COR-L47 (cell line): ENCODE results near the gene KDF1.
A peak's percentile ranks its signal among the peaks of the same experiment; 100 is the strongest.

Experiments used
- DNase-seq: peaks from one replicate; lab custom pipeline; 2025; lab: John Stamatoyannopoulos, UW

Gene KDF1

DNA sequence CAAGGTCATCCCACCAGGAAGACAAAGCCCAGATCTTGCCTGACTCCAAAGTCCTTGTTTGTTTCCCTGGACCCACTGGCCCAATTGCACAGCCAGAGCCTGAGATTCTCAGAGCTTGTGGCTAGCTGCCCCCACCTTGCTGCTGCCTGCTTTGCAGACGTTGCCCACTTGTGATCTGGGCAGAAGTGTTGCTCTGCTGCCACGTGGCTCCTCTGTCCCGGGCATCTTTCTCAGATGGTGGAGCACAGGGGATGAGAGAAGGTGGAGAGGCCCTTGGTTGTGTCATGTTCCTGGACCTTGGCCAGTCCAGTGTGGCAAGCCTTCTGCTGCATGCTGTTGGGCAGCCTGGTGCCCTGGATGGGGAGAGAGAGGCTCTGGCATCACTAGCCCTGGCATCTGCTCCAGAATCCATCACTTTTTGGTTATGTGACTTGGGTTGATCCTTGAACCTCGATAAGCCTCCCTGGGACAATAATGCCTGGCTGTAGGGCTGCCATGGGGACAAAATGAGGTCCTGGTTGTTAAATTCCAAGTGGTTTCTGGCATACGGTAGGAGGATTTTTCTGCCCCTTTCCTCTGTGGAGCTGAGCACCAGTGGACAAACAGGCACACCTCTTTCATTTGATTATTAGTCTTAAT lies 44.9 kb downstream of the KDF1 start:
- no peak for DNase-seq

DNA sequence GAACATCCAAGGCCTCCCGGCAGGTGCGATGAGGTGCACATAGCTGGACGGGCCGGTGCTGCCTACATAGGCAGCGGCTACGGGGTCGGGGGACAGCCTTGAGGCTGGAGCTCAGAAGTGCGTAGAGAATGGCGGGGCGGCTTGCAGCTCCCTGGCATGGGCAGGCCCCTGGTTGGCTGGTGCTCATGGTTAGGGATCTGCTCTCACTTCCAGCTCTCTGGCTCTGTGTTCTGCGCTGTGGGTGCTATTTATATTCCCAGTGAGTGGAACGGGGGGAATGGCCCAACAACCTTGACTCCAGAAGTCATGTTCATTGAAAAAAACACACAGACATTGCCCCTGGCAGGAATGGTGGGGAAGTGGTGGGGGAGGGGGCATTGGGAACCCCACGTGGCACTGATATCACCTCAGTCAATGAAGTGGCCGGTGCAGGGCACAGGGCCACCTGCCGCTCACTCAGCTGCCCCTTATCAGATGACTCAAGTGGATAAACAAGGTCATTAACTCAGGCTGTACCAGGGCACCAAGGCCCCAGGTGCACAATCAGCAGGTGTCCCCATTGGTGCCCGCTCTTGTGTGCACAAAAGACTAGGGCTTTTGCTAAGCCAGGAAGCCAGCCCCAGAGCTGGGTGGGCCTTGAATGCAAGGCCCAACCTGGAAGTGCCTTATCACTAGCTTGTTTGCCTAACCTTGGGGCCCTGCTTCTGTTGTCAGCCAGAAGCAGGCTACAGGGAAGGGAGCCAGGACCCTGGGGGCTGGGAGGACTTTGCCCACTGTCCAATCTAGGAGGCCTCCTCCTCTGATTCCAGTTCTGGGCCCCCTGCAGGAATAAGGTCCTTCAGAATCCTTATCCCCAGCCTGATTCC lies 46.3 kb downstream of the KDF1 start, which contains the start of gene NR0B2:
NR0B2 (minus strand) TSS at position 222 of the 866 bp plus-strand sequence; CDS start at position 187, 35 bp downstream.
- DNase-seq, result peak; percentile 78

DNA sequence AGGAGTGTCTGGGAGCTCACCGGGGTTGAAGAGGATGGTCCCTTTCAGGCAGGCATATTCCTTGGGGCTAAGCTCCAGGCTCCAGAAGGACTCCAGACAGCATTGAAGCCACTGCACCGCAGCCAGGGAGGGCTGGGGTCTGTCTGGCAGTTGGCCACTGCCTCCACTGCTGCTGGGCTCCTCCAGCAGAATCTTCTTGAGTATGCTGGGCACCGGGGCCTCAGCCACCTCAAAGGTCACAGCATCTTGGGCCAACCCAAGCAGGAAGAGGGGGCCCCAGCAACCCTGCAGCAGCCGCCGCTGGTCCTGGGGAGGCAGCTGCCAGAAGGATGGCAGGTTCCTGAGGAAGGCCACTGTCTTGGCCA lies 46.9 kb downstream of the KDF1 start:
- no peak for DNase-seq

GRCh38 chr1:26912147-26912490 lies 48.1 kb downstream of the KDF1 start:
- no peak for DNase-seq

DNA sequence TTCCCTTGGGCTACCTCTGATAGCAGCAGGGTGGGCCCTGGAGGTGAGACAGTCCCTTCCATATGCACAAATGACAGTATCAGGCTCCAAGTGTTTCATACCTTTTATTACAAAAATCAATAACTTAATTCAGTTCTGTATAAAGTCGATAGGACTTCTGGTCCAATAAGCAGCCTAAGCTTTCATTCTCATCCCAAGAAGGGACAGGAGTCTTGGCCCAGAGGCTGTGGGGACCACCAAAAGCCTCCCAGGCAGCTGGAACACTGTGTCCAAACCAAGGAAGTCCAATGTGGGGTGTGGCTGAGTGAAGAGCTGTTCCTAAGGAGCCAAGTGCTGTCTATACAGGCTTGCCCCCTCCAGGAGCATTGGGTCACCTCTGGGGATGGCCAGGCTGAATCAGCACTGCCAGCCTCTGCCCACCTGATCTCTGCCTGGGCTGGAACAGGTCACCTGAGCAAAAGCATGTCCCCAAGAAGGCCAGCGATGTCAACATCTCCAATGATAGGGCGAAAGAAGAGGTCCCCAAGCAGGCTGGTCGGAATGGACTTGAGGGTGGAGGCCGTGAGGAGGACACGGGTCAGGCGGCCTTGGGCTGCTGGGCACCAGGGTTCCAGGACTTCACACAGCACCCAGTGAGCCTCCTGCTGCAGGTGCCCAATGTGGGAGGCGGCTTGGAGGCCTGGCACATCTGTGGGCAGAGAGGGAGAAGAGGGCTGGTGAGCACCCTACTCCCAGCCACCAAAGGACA lies 48.7 kb downstream of the KDF1 start:
- no peak for DNase-seq

DNA sequence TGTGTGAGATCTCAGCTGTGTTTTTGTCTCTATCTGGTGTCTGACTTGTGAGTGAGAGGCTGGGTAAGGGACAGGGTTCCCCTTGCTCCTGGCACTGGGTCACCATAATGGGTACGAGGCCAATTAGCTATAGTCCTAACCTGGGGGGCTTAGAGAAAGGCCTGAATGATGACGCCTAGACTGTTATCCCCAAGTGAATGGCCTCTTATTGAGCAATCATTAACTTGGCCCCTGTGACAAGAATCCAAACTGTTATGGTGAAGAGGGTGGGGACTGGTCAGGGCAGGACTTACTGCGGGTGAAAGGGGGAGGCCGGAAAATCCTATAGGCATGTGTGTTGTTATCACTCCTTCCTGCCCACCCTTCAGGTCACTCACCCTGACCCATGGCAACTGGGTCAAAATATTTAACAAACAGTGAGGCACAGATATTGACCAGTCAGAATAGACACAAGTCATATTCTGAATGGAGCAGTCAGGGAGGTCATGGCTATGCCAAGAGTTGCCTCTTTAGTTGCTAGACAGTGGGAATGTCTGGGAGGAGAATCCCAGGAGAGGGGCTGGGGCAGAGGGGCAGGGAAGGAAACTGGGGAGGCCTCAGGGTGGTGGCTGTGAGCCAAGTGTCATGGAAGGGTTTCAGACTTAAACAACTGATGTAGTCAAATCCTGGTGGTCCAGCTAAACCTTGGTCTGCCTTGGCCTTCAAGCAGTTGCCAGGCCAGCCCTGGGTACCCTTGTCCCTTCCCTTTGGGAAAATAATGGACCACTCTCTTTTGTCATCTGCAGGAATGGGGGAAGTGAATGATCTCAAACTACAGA lies 49.7 kb downstream of the KDF1 start:
- DNase-seq, result no peak

DNA sequence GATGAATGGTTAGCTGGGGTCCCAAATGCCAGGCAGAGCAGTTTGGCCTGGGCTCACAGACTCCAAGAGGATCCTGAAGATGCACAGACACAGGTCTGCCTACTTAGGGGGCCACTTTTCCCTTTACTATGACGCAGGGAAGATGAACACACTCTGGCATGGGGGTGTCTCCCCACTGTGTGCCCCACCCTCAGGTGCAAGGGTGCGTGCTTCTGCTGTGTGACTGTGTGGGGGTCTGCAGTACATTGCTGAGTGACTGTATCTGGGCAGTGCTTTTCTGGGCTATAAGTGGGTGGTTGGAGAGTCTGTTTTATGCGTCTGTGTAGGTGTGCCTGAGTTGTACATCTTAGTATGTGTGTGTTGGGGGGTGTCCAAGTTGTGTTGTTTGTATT lies 50.3 kb downstream of the KDF1 start:
- DNase-seq, result no peak

DNA sequence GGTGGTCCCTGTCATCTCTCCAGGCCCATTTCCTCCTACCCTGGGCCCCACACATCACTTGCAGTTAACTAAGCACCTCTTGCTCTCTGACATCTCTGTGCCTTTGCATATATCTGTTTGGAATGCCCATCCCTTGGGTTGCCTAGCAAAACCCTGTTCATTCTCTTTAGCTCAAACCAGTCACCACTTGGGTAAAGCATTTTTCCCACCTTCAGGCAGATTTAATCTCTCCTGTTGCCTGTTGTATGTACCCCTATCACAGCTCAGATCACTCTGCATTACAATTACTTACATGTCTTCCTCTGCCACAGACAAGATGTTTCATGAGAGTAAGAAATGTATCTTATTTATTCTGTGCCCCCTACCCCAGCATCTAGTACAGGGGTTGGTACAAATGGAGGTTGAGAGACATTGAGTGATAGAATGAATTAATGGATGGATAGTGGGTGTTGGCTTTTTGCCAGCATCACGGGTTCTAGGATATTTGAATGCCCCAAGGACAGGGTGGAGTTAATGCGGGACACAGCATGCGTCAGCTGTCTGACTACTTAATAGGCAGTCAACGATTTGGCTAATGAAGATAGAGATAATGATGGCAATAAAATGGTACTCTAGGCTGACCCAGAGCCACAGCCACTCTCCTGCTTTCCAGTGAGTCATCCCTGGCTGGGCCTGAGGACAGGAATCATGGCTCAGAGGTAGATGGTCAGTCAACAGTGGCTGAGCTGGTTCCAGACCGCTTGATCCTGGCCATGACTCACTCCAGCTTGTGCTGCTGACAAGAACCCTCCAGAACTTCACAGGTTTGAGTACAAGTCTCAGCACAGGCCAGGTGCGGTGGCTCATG lies 53.0 kb downstream of the KDF1 start:
- no peak for DNase-seq

DNA sequence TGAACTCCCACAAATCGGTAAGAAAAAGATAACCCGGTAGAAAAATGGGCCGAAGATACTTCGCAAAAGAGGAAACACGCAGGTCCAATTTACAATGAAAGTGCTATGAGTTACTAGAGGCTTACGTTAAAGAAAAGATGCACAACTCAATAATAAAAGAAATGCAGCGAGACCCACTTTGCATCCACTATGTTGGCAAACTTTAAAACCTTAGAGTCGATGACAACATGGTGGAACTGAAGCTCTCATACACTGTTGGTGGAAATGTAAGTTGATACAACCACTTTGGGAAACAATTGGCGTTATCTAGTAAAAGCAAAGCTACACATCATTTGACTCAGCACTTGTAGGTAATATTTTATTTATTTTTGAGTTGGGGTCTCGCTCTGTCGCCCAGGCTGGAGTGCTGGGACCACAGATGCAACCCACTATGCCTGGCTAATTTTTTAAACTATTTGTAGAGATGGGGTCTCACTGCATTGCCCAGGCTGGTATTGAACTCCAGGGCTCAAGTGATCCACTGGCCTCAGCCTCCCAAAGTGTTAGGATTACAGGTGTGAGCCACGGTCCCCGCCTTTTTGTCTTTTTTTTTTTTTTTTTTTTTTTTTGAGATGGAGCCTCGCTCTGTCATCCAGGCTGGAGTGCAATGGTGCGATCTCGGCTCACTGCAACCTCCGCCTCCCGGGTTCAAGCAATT lies 59.3 kb downstream of the KDF1 start:
- no peak for DNase-seq

DNA sequence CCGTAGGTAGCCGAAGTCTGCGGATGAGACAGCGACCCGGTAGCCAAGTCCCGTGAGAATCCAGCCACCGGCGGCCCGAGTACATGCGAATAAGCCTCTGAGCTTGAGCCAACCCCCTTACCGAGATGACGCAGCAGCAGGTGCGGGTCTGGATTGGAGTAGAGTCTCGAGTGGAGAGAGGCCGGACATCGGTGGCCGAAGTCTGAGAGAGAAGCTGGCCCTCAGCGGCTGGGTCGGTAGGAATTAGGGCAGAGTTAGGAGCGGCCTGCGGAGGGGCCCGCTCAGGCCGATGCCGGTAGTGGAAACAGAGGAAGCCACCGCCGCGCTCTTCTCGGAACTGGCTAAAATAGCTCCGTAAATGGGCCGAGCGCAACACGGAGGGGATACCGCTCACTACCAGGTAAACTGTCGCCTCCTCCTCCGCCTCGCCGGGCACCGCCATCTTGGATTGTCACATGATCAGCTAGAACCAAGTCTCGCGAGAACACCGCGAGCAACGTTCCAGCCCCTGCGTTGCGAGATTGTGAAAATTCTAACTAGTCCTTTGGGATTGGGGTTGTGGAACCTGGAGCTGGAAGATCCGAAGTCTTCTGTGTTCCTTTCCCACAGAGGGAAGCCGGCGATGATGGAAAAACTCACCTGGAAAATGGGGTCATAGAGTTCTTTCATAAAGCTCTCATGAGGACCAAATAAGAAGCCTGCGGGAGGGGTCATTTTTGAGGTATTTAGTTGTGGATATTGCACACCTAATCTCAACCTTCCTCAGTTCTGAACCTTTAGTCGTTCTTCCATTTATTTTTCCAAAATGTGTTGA lies 60.1 kb downstream of the KDF1 start, which contains the start of gene GPATCH3:
GPATCH3 (minus strand) TSS at position 467 of the 814 bp plus-strand sequence; CDS start at position 442, 25 bp downstream.
- DNase-seq, result peak; percentile 91
